OCI-LY1 (cell line): ENCODE measurements around the gene PLEKHF1.

ENCODE experiments used
- H2AFZ ChIP-seq: fragments of 200-600 bp; sonication (generic), shearing (Covaris generic); 2 replicates; pipeline ENCODE4 v1.6.0; 2014; ENCODE audit warnings: antibody characterized with exemption, mild to moderate bottlenecking, low read length
- H3F3A ChIP-seq: fragments of 200-600 bp; sonication (generic), shearing (Covaris generic); 2 replicates; pipeline ENCODE4 v1.6.0; 2014; ENCODE audit warnings: mild to moderate bottlenecking, antibody characterized with exemption, low read length, moderate library complexity; ENCODE audit not compliant: insufficient read depth
- H3K27ac ChIP-seq: fragments of 200-600 bp; sonication (generic); 2 replicates; pipeline ENCODE4 v1.5.1; 2014; ENCODE audit warnings: low read length, mixed run types, mild to moderate bottlenecking, low read depth; ENCODE audit not compliant: poor library complexity, severe bottlenecking
- H3K27me3 ChIP-seq: fragments of 200-600 bp; sonication (generic); 2 replicates; pipeline ENCODE4 v1.6.0; 2014; ENCODE audit warnings: antibody characterized with exemption, mild to moderate bottlenecking, low read length, moderate library complexity; ENCODE audit not compliant: insufficient read depth
- H3K36me3 ChIP-seq: fragments of 200-600 bp; sonication (generic); 2 replicates; pipeline ENCODE4 v1.6.1; 2014; ENCODE audit warnings: mild to moderate bottlenecking, antibody characterized with exemption, low read length, moderate library complexity, mixed read lengths; ENCODE audit not compliant: insufficient read depth
- H3K4me1 ChIP-seq: fragments of 200-600 bp; sonication (generic); 2 replicates; pipeline ENCODE4 v1.5.1; 2014; ENCODE audit warnings: mild to moderate bottlenecking, low read length, moderate library complexity; ENCODE audit not compliant: insufficient read depth, severe bottlenecking
- H3K4me2 ChIP-seq: fragments of 200-600 bp; sonication (generic), shearing (Covaris generic); 2 replicates; pipeline ENCODE4 v1.6.1; 2014; ENCODE audit warnings: low read length
- H3K4me3 ChIP-seq: fragments of 200-600 bp; sonication (generic); 2 replicates; pipeline ENCODE4 v1.5.1; 2014; ENCODE audit warnings: low read length, low read depth, mild to moderate bottlenecking, mixed read lengths; ENCODE audit not compliant: poor library complexity, severe bottlenecking
- H3K79me2 ChIP-seq: fragments of 200-600 bp; shearing (Covaris generic); 2 replicates; pipeline ENCODE4 v1.6.1; 2016; ENCODE audit warnings: mixed run types, low read length, mixed read lengths; ENCODE audit not compliant: insufficient read depth
- H3K9ac ChIP-seq: fragments of 200-600 bp; sonication (generic), shearing (Covaris generic); 2 replicates; pipeline ENCODE4 v1.6.1; 2014; ENCODE audit warnings: mild to moderate bottlenecking, low read length, mixed read lengths
- H3K9me2 ChIP-seq: fragments of 200-600 bp; sonication (generic), shearing (Covaris generic); 2 replicates; pipeline ENCODE4 v1.6.1; 2014; ENCODE audit warnings: low read depth, mild to moderate bottlenecking, low read length, mixed read lengths
- H3K9me3 ChIP-seq: fragments of 200-600 bp; shearing (Covaris generic); 2 replicates; pipeline ENCODE4 v1.6.1; 2014; ENCODE audit warnings: low read length, mixed read lengths
- H4K20me1 ChIP-seq: fragments of 200-600 bp; sonication (generic), shearing (Covaris generic); 2 replicates; pipeline ENCODE4 v1.6.0; 2016; ENCODE audit warnings: mild to moderate bottlenecking, low read length; ENCODE audit not compliant: insufficient read depth
- CTCF ChIP-seq: fragments of 200-600 bp; sonication (generic), shearing (Covaris generic); IDR thresholded peaks from 2 replicates; pipeline ENCODE4 v1.5.1; 2017; ENCODE audit warnings: mild to moderate bottlenecking, antibody characterized with exemption, low read length, moderate library complexity, mixed read lengths
- EZH2 ChIP-seq: fragments of 200-600 bp; sonication (generic), shearing (Covaris generic); IDR thresholded peaks from 2 replicates; pipeline ENCODE4 v1.8.0; 2017; ENCODE audit warnings: borderline replicate concordance, mixed run types, mild to moderate bottlenecking, antibody characterized with exemption, low read length, moderate library complexity, mixed read lengths

PLEKHF1 gene

GRCh38 chr19:29715701-29716581 is 50.7 kb downstream of the PLEKHF1 start:
- no peaks in the 10 kb centered on the region for H3K27me3 ChIP-seq
- H3K9me3 ChIP-seq, result no peaks in the 10 kb centered on the region
- no peak for TF ChIP-seq EZH2
- no peak for TF ChIP-seq CTCF
- H3K36me3 ChIP-seq, result no peaks in the 10 kb centered on the region
- H3K9ac ChIP-seq, result peak overlapping the region; percentile 96
- peak overlapping the region; percentile 70 for H3K27ac ChIP-seq
- H4K20me1 ChIP-seq, result no peaks in the 10 kb centered on the region
- H3K4me1 ChIP-seq, result peaks cover 31% of the 10 kb centered on the region
- no peaks in the 10 kb centered on the region for H3F3A ChIP-seq
- no peaks in the 10 kb centered on the region for H3K79me2 ChIP-seq
- no peaks in the 10 kb centered on the region for H3K9me2 ChIP-seq
- H3K4me2 ChIP-seq, result peak overlapping the region; percentile 78
- no peak overlapping the region for H2AFZ ChIP-seq
- peak overlapping the region; percentile 84 for H3K4me3 ChIP-seq

- no peaks in the 10 kb centered on the region for H3K27me3 ChIP-seq
- no peaks in the 10 kb centered on the region for H4K20me1 ChIP-seq
- H3K36me3 ChIP-seq, result no peaks in the 10 kb centered on the region
- TF ChIP-seq EZH2 (no peak), CTCF (no peak)
- H3K4me3 ChIP-seq, result no peak overlapping the region
- H3F3A ChIP-seq, result no peaks in the 10 kb centered on the region
- peaks cover 31% of the 10 kb centered on the region for H3K4me1 ChIP-seq
- H3K9me2 ChIP-seq, result no peaks in the 10 kb centered on the region
- H3K4me2 ChIP-seq, result 0 out of 2 replicates have a peak overlapping the region, but pooled peaks have one; percentile 7
- no peaks in the 10 kb centered on the region for H3K79me2 ChIP-seq
- no peak overlapping the region for H3K27ac ChIP-seq
- no peak overlapping the region for H3K9ac ChIP-seq
- H3K9me3 ChIP-seq, result no peaks in the 10 kb centered on the region
- H2AFZ ChIP-seq, result no peak overlapping the region
Measured at GRCh38 chr19:29717051-29717450, 51.8 kb downstream of the PLEKHF1 start.

DNA sequence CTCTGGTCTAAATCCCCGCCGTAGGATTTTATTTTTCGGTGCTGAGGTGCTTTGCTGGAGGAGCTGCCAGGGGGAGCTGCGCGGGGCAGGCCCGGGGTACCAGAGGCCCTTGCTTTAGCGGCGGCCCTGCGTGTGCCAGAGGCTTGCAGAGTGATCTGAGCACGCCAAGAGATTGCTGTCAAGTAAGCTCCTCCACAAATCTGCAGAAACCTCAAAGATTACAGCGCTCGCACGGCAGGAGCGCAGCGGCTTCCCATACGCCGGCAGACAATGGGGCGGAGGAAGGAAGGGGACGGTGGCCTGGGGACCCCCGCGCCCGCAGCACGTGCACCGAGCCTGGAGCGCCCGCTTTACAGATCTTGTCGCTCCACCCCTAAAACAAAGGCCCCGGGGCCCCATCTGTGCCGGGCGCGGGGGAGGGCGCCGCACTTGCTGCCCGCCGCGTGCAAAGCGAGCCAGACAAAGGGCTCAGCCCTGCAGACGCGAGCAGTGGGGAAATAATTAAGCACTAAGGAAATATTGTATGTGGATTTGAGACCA is 58.9 kb downstream of the PLEKHF1 start:
- Histone ChIP-seq H3F3A (no peaks in the 10 kb centered on the region), H3K4me3 (peak overlapping the region; percentile 21), H3K4me2 (peak overlapping the region; percentile 35; the same call in 1 of the 2 replicates), H3K4me1 (no peaks in the 10 kb centered on the region), H3K27ac (no peak overlapping the region), H3K36me3 (no peaks in the 10 kb centered on the region), H4K20me1 (no peaks in the 10 kb centered on the region), H3K9me3 (no peaks in the 10 kb centered on the region), H3K79me2 (no peaks in the 10 kb centered on the region), H3K9ac (no peak overlapping the region), H3K9me2 (no peaks in the 10 kb centered on the region), H3K27me3 (no peaks in the 10 kb centered on the region), H2AFZ (no peak overlapping the region)
- no peak for TF ChIP-seq EZH2
- no peak for TF ChIP-seq CTCF
